Ecto neural progenitor cell (in vitro differentiated cells): Measurements from ENCODE around the gene LRRC3.
"Not testable (repeated sequence)": the region's sequence is repeated elsewhere in the genome, so short reads cannot be mapped to it uniquely, and the experiment has no call there.

Experiments
- DNase-seq: peaks from one replicate; pipeline ENCODE4 v3.0.0-alpha.2; 2018; ENCODE audit warnings: low spot score

LRRC3 gene

GRCh38 chr21:44478801-44479167 lies 23.5 kb downstream of the LRRC3 start:
- DNase-seq = no peak

- DNase-seq = not testable (repeated sequence)
Observed at GRCh38 chr21:44479556-44480199, 24.4 kb downstream of the LRRC3 start.

GRCh38 chr21:44480200-44481053 lies 25.1 kb downstream of the LRRC3 start:
- no peak for DNase-seq

DNA sequence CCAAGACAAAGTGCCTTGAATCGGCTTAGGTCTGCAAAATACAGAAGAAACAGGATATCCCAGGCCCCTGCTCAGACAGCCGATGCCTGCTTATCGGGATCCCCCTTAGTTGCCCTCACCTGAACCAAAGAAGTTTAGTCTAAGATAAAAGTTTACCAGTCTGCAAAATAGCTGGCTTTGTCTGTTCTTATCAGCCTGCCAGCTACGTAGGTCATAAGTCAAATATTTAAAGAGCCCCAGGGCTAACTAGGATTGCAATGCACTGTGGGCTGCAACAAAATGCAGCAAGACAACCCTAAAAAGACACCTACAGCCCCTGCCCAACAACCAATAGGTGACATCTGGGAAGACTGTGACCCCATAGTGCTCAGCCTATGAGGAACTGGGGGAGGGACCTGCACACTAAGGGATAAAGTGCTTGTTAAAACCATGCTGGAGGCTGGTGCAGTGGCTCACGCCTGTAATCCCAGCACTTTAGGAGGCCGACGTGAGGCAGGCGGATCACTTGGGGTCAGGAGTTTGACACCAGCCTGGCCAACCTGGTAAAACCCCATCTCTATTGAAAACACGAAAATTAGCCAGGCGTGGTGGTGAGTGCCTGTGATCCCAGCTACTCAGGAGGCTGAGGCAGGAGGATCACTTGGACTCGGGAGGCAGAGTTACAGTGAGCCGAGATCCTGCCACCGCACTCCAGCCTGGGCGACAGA lies 27.4 kb downstream of the LRRC3 start:
- no peak for DNase-seq

- no peak for DNase-seq
Observed at GRCh38 chr21:44483288-44484237, 28.3 kb downstream of the LRRC3 start.

DNA sequence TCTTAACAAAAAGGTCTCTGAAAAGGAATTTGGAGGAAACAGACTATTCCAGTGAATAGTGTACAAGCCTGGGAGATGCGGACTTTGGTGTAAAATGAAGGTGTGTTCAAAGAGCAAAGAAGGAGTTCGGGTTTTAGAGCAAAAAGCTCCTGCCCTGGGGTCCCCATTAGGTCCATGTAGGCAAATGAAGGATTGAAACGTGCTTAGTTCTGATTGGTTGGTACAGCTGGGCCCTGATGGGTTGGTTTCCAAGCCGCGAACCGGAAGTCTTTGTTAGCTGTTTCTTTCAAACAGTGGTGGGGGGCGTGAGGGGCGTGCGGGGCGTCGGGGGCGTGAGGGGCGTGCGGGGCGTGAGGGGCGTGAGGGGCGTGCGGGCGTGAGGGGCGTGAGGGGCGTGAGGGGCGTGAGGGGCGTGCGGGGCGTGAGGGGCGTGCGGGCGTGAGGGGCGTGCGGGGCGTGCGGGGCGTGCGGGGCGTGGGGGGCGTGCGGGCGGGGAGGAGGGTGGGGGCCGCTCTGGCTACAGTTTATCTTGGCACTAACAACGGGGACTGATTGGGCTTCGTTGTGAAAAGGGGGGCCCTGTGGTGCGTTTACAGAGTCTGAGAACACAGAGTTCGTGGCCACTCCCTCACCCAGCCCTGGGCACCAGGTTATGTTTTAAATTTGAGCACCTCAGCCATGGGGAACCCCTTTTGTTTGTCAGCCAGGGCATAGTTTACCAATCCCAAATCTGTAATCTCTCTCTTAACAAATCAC lies 29.4 kb downstream of the LRRC3 start:
- DNase-seq = no peak

DNA sequence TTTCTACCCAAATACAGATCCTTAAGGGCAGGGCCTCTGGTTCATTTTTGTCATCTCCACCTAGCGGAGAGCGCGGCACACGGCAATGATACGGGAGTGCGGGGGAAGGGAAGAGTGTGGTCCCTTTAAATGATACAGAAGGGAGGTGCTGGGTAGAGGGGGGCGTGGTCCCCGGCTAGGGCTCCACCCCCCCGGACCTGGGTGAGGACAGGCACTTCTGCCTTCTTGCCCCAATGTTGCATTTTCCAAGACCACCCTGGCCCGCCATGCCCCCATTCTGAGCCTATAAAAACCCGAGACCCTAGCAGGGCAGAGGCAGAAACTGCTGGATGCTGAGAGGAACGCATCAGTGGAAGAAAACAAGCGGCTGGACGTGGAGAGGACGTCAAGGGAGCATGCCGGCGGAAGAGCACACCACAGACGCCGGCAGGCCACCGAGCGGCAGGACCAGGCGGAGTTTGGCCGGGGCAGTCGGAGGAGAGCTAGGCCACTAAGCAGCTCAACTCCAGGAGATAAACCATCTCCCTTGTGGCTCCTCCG lies 30.0 kb downstream of the LRRC3 start:
- DNase-seq = peak; percentile 83

GRCh38 chr21:44485796-44486195 lies 30.5 kb downstream of the LRRC3 start:
- no peak for DNase-seq

DNA sequence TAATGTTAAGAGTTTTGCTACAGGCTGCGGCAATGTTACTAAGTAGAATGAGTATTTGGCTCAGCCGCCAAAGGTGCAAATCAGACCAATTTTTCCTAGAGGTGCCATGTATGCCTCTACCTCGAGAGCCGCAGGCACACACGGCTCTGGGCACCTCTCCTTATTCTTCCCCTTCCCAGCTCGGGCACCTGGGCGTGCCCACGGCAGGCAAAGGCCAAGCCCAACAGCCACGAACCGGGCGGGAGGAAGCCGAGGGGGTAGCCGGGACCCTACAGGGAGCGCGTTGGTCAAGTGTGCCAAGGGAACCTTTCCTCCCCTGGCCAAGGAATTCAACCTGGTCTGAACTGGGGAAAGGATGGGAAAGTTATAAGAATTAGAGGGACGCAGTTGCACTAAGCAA lies 31.0 kb downstream of the LRRC3 start:
- DNase-seq = no peak

- no peak for DNase-seq
Observed at GRCh38 chr21:44487831-44488230, 32.5 kb downstream of the LRRC3 start.

- DNase-seq = no peak
Observed at GRCh38 chr21:44489962-44490361, 34.7 kb downstream of the LRRC3 start.

- no peak for DNase-seq
Observed at GRCh38 chr21:44490405-44490804, 35.1 kb downstream of the LRRC3 start.

GRCh38 chr21:44490816-44491215 lies 35.5 kb downstream of the LRRC3 start:
- DNase-seq = no peak

DNA sequence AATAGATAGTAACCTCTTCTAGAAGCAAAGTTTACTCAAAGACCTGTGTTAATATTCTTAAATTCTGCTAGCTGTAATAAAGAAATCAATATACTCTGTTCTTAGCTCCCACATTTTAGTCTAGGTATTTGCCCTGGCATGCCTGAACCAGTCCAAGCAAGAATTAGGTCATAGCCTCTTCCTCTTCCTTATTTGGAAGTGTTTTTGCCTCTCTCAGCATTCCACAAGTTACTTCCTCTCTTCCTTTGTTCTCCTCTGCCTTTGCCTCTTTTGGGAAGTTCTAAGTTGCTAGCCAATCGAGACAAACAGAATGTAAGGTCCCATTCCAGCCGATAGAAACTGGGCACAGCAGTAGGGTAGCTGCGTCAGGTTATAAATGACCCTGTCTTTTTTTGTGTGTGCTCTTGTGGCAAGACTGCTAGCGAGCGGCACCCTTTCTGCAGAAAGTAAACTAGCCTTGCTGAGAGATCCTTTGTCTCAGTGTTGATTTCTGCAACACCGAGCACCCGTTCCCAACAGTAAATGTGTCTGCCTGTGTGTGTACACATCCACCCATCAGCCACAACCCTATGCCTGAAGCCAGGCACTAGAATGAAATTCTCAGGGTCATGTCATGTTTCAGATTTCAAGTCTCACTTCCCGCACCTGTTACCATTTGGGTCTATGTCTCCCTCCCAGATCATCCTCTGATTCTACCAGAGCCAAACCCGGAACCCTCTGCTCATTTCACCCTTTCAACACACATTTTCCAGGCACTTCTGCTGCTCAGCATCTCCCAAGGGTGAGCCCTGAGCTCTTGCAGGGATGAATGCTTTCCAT lies 37.5 kb downstream of the LRRC3 start:
- DNase-seq = no peak

GRCh38 chr21:44494418-44494817 lies 39.1 kb downstream of the LRRC3 start:
- no peak for DNase-seq

GRCh38 chr21:44494956-44495355 lies 39.6 kb downstream of the LRRC3 start:
- no peak for DNase-seq

DNA sequence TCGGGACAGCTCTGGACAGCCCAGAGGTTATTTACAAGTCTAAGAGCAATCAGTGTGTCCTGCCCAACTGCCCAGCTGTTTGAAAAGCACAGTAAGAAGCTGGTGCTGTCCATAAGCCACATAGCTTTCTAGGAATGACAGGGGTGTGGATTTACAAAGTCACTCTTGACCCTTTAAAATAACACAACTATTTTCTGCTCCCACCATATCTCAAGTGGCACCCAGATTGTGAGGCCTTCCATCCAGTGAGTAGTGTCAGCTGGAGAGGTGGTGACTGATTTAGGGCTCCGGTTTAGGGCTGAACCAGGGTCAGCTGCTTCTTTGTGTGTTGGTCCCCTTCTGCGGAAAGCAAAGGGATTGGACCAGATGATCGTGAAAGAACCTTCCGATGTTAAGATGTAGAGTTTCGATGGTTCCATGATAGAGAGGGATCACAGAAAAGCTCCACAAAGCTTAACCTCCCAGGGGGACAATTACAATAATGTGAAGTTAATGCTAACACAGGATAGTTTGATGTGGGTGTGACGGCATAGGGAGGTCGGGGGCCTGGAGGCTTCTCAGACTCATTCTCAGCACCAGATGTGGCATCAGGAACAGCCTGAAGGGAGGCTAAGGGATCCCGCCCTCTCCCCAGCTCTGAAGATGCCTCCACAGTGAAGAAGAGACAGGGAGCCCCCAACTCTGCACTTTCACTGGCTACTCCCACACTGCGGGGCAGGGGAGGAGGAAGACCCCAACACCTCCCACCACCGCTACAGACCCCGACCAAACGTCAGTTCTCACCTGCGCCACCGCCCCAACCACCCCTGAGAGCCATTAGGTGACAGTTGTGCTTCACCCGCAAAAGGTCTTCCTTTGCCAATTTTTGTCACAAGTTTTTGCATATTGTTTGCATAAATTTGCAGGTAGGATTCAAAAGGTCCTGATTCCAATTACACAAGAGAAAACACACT lies 40.6 kb downstream of the LRRC3 start:
- DNase-seq = no peak
